Measurements from ENCODE around the gene RBMS3.

The RBMS3 gene

GRCh38 chr3:29705906-29706844 is 425.3 kb downstream of the RBMS3 start:
- no peak overlapping the region for H3K4me3 ChIP-seq (ENCODE audit: low read depth, low read length)
- TF ChIP-seq, protein P1, sequence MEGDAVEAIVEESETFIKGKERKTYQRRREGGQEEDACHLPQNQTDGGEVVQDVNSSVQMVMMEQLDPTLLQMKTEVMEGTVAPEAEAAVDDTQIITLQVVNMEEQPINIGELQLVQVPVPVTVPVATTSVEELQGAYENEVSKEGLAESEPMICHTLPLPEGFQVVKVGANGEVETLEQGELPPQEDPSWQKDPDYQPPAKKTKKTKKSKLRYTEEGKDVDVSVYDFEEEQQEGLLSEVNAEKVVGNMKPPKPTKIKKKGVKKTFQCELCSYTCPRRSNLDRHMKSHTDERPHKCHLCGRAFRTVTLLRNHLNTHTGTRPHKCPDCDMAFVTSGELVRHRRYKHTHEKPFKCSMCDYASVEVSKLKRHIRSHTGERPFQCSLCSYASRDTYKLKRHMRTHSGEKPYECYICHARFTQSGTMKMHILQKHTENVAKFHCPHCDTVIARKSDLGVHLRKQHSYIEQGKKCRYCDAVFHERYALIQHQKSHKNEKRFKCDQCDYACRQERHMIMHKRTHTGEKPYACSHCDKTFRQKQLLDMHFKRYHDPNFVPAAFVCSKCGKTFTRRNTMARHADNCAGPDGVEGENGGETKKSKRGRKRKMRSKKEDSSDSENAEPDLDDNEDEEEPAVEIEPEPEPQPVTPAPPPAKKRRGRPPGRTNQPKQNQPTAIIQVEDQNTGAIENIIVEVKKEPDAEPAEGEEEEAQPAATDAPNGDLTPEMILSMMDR (IDR thresholded peaks at IDR 0.05; ENCODE audit: control insufficient read depth, extremely low read depth, insufficient read depth) = no peak
- DNase-seq (ENCODE audit: low read depth) = no peak

DNA sequence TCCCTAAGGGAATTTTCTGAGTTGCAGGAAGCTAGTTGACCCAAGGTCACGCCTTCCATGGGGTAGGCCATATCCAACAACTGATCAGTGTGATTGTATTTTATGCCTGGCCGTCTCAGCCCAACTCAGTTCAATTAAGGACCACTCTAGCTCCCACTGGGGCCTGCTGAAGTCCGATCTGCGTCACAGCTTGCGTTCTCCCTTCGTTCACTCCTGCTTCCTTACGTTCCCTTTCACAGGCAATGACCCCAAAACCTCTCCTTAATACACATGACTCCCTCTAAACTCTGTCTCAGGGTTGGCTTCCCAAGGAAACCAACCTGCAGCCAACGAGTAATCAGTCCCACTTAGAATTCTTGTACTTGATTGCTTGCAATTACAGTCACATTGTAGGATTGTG is 428.0 kb downstream of the RBMS3 start:
- no peak overlapping the region for H3K4me3 ChIP-seq (ENCODE audit: low read depth, low read length)
- TF ChIP-seq, protein P1 (IDR thresholded peaks at IDR 0.05; ENCODE audit: control insufficient read depth, extremely low read depth, insufficient read depth) = no peak
- DNase-seq (ENCODE audit: low read depth) = no peak

DNA sequence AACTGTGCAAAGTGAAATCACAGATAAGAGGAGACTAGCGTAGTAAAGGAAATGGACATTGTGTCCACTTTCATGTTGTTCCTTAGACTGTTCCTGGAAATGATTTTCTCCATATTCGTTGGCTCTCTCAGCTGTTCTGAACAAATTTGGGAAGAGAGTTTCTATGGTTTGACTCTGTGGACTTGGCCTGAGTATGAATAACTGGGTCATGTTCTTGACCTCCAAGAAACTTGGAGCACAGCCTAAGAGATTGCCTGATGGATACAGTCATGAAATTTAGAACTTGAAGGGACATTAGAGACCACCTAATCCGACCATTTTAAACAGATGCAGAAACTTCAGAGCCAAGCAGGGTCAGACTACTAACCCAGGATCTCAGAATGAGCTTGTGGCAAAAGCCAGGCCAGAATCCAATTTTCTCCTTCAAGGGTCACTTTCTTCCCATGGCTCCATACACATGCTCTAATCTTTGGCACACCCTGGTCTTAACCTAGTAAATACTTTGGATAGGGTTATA is 430.4 kb downstream of the RBMS3 start:
- TF ChIP-seq, protein P1 (IDR thresholded peaks at IDR 0.05; ENCODE audit: control insufficient read depth, extremely low read depth, insufficient read depth) = no peak
- no peak for DNase-seq (ENCODE audit: low read depth)

GRCh38 chr3:29716213-29716612 is 435.3 kb downstream of the RBMS3 start:
- TF ChIP-seq, protein P1 (IDR thresholded peaks at IDR 0.05; ENCODE audit: control insufficient read depth, extremely low read depth, insufficient read depth) = no peak
- DNase-seq (ENCODE audit: low read depth) = no peak
- no peak overlapping the region for H3K4me3 ChIP-seq (ENCODE audit: low read depth, low read length)

More for the DNA sequence above, 430.4 kb downstream of the RBMS3 start:
- no peak overlapping the region for H3K4me3 ChIP-seq (ENCODE audit: low read depth, low read length)

DNA sequence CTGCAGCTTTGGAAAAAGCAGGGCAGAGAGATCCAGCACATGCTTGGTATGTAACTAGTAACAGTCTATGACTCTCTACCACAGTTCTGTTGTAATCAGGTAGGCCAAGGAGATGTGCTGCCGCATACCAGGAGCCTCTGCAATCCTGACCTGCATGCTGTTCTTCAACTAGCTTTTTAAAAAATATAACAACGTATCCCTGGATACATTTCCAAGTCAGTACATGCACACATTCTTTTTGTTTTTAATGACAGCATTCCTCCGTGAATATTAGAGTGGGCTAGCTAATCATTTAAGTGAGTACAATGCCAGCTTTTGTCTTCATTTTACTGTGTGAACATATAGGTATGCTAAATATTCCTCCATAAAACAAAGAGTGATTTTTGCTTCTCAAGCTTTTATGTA is 437.8 kb downstream of the RBMS3 start:
- no peak for DNase-seq (ENCODE audit: low read depth)
- TF ChIP-seq, protein P1 (IDR thresholded peaks at IDR 0.05; ENCODE audit: control insufficient read depth, extremely low read depth, insufficient read depth) = no peak
- no peak overlapping the region for H3K4me3 ChIP-seq (ENCODE audit: low read depth, low read length)

GRCh38 chr3:29720665-29721064 is 439.8 kb downstream of the RBMS3 start:
- TF ChIP-seq, protein P1 (IDR thresholded peaks at IDR 0.05; ENCODE audit: control insufficient read depth, extremely low read depth, insufficient read depth) = no peak
- DNase-seq (ENCODE audit: low read depth) = no peak
- H3K4me3 ChIP-seq (ENCODE audit: low read depth, low read length) = no peak overlapping the region

Data from LNCaP clone FGC (cell line).